GM12878 (cell line): ENCODE measurements around the gene GGTA1.

Experiments
- HDGF ChIP-seq: fragments of 450-650 bp; IDR thresholded peaks from 2 replicates; pipeline ENCODE4 v1.6.1; 2016; ENCODE audit warnings: antibody characterized with exemption
- MYB ChIP-seq: fragments of 150-350 bp; IDR thresholded peaks from 2 replicates; pipeline ENCODE4 v1.6.1; 2014; ENCODE audit warnings: mild to moderate bottlenecking, low read depth, low read length, borderline replicate concordance
- POLR2AphosphoS5 ChIP-seq: IDR thresholded peaks from 2 replicates; pipeline ENCODE4 v1.6.1; 2011; ENCODE audit warnings: mild to moderate bottlenecking, low read length, inconsistent platforms
- RBBP5 ChIP-seq: fragments of 200-600 bp; sonication (generic); conservative IDR thresholded peaks from 2 replicates; pipeline ENCODE4 v1.6.1; 2016

DNA sequence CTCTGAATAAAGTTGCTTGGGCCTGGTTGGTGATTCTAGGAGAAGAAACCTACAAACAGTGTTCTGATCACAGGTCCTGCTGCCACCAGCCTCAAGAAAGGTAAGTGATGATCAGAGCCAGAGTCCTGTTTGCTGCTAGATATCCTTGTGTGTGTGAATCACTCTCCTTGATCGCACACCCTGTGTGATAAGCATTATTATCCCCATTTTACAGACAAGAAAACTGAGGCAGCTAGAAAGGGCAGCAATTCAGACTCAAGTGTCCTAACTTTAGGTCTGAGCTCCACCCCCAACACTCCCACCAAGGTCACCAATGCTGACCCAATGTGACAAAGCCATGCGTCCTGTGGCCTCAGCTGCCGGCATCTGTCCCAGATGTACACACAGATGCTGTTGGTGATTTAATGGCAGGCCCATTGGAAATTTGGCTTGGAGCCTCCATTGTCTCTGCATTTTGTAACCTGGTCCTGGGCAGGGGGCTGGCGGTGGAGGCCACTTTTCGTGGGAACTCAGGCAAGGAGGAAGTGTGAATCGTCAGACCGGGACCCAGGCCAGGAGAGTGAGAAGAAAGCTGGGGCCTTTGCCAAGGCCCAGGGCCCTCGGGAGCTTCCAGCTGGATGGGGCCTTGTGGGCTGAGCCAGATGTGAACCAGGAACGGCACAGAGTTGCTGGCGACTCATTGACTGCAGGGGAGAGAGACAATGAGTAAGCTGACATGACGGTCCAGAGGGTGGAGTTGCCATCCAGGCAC lies 29.8 kb upstream of the GGTA1 start:
- no peak for TF ChIP-seq POLR2AphosphoS5
- TF ChIP-seq HDGF: no peak
- TF ChIP-seq RBBP5: no peak
- no peak for TF ChIP-seq MYB
